Activated naive CD4-positive, alpha-beta T cell treated with anti-CD3 and anti-CD28 coated beads, Interleukin-2, amount 50 U/mL, for 72 hours (primary cell): ENCODE results near the gene OR12D1. TPM values are rescaled to one million over a fixed set of nuclear protein-coding genes. Genes with fewer than 3 reads are reported as not detected.

Experiments used
- ATAC-seq, 2 donors: fragments of 150-1000 bp; cut with Tn5 transposase; 2 replicates each; pipeline ENCODE4 v1.10.0; 2021; ENCODE audit warnings: mild to moderate bottlenecking in 2 of 2, moderate library complexity in 2 of 2
- DNase-seq, 2 donors: peaks; one replicate each; pipeline ENCODE4 v3.0.0; 2021 to 2022; ENCODE audit warnings: low spot score in 2 of 2
- H3K27ac Mint-ChIP-seq, 2 donors: one replicate each; pipeline ENCODE4 v1.8.0; 2022; ENCODE audit warnings: mild to moderate bottlenecking in 2 of 2, mixed read lengths in 2 of 2
- H3K36me3 Mint-ChIP-seq, 2 donors: one replicate each; pipeline ENCODE4 v1.8.0; 2022; ENCODE audit warnings: mixed read lengths in 2 of 2
- H3K9me3 Mint-ChIP-seq, 2 donors: one replicate each; pipeline ENCODE4 v1.8.0; 2022; ENCODE audit warnings: mixed read lengths in 2 of 2
- total RNA-seq, 2 donors: library from RNA; stranded (reverse); gene quantifications; one replicate each; pipeline ENCODE4 v1.2.3, GENCODE V29; 2022

OR12D1 gene
- total RNA-seq, 2 donors from 2014 or later: not detected

GRCh38 chr6:29451471-29452193 lies 36.9 kb downstream of the OR12D1 start:
- ATAC-seq (peak in 1 of 2 donors; percentile 61), DNase-seq (no peak)
- no peaks in the 10 kb centered on the region for H3K36me3 Mint-ChIP-seq
- no peak overlapping the region for H3K27ac Mint-ChIP-seq
- peaks cover 0 to 4% of the 10 kb centered on the region in 2 donors for H3K9me3 Mint-ChIP-seq

- Mint-ChIP-seq H3K27ac (no peak within 1 kb of the TSS), H3K36me3 (no peaks in the 10 kb centered on the region), H3K9me3 (no peaks in the 10 kb centered on the region)
- ATAC-seq (no peak), DNase-seq (no peak)
These were observed 42.2 kb downstream of the OR12D1 start, which contains the start of the genes OR11A1 and OR2H1 for GRCh38 chr6:29456971-29457370. OR11A1 (minus strand) TSS chr6:29457071; CDS start chr6:29427641, 29,430 bp downstream. OR2H1 (plus strand) TSS chr6:29457155; CDS start chr6:29461770, 4,615 bp downstream.

- H3K36me3 Mint-ChIP-seq: no peaks in the 10 kb centered on the region
- H3K9me3 Mint-ChIP-seq: no peaks in the 10 kb centered on the region
- DNase-seq: no peak
- ATAC-seq: no peak
- H3K27ac Mint-ChIP-seq: no peak overlapping the region
These were observed 46.5 kb downstream of the OR12D1 start for GRCh38 chr6:29461021-29461814.

GRCh38 chr6:29462022-29462421 lies 47.3 kb downstream of the OR12D1 start:
- Mint-ChIP-seq H3K36me3 (no peaks in the 10 kb centered on the region), H3K27ac (no peak overlapping the region)

GRCh38 chr6:29465279-29465678 lies 50.6 kb downstream of the OR12D1 start:
- DNase-seq: no peak
- Mint-ChIP-seq H3K36me3 (no peaks in the 10 kb centered on the region), H3K27ac (no peak overlapping the region), H3K9me3 (no peaks in the 10 kb centered on the region)
- ATAC-seq: no peak

More at GRCh38 chr6:29462022-29462421, 47.3 kb downstream of the OR12D1 start:
- ATAC-seq (no peak), DNase-seq (no peak)
- no peaks in the 10 kb centered on the region for H3K9me3 Mint-ChIP-seq

DNA sequence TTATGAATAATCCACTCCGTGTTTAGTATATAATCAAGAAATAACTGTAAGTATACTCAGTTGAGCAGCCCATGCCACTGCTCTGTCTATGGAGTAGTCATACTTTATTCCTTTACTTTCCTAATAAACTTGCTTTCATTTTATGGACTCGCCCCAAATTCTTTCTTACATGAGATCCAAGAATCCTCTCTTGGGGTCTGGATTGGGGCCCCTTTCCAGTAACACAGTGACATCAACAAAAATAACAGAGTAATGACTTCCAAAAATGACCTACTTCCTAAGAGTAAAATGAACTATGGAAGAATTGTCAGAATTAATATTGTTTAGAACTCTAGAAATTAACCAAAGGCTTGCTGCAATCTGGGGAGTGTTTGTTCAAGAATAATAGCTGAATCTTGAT lies 51.1 kb downstream of the OR12D1 start:
- ATAC-seq (no peak), DNase-seq (no peak)
- H3K36me3 Mint-ChIP-seq: no peaks in the 10 kb centered on the region
- H3K9me3 Mint-ChIP-seq: no peaks in the 10 kb centered on the region
- no peak overlapping the region for H3K27ac Mint-ChIP-seq

DNA sequence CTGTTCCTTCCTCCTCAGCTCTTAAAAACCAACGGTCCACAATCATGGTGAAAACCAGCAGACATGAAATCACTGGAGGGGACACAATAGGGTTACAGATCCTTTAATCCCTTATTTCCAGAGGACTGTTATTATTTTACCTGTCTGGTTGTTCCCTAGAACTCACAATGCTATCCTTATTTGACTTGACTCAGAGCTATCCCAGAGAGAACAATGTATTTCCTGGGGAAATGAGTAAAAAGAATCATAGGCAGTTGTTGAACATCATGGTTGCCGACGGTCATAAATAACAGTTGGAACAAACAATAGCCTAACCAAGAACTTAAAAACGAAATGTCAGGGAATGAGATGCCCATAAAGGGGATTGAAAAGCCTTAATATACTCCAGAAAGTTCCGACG lies 51.5 kb downstream of the OR12D1 start:
- Mint-ChIP-seq H3K27ac (no peak overlapping the region), H3K36me3 (no peaks in the 10 kb centered on the region)

More for the DNA sequence above, 51.5 kb downstream of the OR12D1 start:
- no peaks in the 10 kb centered on the region for H3K9me3 Mint-ChIP-seq
- no peak for ATAC-seq
- DNase-seq: no peak

Other genes with a start within 250 kb of the OR12D1 start
- gene OR2J2, start 244.0 kb upstream of the OR12D1 start, total RNA-seq: not detected
- not detected for gene OR14J1, start 113.2 kb upstream of the OR12D1 start, total RNA-seq
- not detected for gene OR5V1, start 46.1 kb upstream of the OR12D1 start, total RNA-seq
- not detected for gene OR12D3, start 39.6 kb upstream of the OR12D1 start, total RNA-seq
- gene OR12D2, start 19.3 kb upstream of the OR12D1 start, total RNA-seq: not detected
- gene OR10C1, start 24.4 kb downstream of the OR12D1 start, total RNA-seq: not detected
- not detected for gene OR11A1, start 42.1 kb downstream of the OR12D1 start, total RNA-seq
- gene OR2H1, start 42.2 kb downstream of the OR12D1 start, total RNA-seq: not detected
- gene MAS1L, start 73.0 kb downstream of the OR12D1 start, total RNA-seq: not detected
- gene UBD, start 144.8 kb downstream of the OR12D1 start, total RNA-seq: under 1 TPM in 1 of 2 donors, not detected in 1; 0.54 TPM
- not detected for gene OR2H2, start 170.2 kb downstream of the OR12D1 start, total RNA-seq
- gene GABBR1, start 218.3 kb downstream of the OR12D1 start, total RNA-seq: 10 to 100 TPM; 21.7 to 25.3 TPM
- not detected for gene MOG, start 242.2 kb downstream of the OR12D1 start, total RNA-seq